ENCODE results near the gene ALOX5AP.

ALOX5AP gene

GRCh38 chr13:30735025-30735871 is at the start of gene ALOX5AP:
ALOX5AP (plus strand) TSS chr13:30735543; CDS start chr13:30735606, 63 bp downstream.
- no peak for DNase-seq (ENCODE audit: low read depth in 2 of 2)

- no peak for DNase-seq (ENCODE audit: low read depth in 2 of 2)
Observed at GRCh38 chr13:30685987-30686386, 49.4 kb upstream of the ALOX5AP start.

GRCh38 chr13:30687601-30688000 is 47.7 kb upstream of the ALOX5AP start:
- DNase-seq (ENCODE audit: low read depth in 2 of 2): no peak

GRCh38 chr13:30689752-30690151 is 45.6 kb upstream of the ALOX5AP start:
- DNase-seq (ENCODE audit: low read depth in 2 of 2): no peak

GRCh38 chr13:30690282-30691188 is 44.8 kb upstream of the ALOX5AP start:
- no peak for DNase-seq (ENCODE audit: low read depth in 2 of 2)

- no peak for DNase-seq (ENCODE audit: low read depth in 2 of 2)
Observed at GRCh38 chr13:30692113-30692512, 43.2 kb upstream of the ALOX5AP start.

GRCh38 chr13:30696278-30697176 is 38.8 kb upstream of the ALOX5AP start:
- DNase-seq (ENCODE audit: low read depth in 2 of 2): no peak

- DNase-seq (ENCODE audit: low read depth in 2 of 2): no peak
Observed at GRCh38 chr13:30697177-30697953, 38.0 kb upstream of the ALOX5AP start.

GRCh38 chr13:30697996-30698401 is 37.3 kb upstream of the ALOX5AP start:
- DNase-seq (ENCODE audit: low read depth in 2 of 2): no peak

- DNase-seq (ENCODE audit: low read depth in 2 of 2): no peak
Observed at GRCh38 chr13:30698488-30699005, 36.8 kb upstream of the ALOX5AP start.

GRCh38 chr13:30700364-30700763 is 35.0 kb upstream of the ALOX5AP start:
- DNase-seq (ENCODE audit: low read depth in 2 of 2): no peak

- no peak for DNase-seq (ENCODE audit: low read depth in 2 of 2)
Observed at GRCh38 chr13:30702006-30702405, 33.3 kb upstream of the ALOX5AP start.

GRCh38 chr13:30704596-30704995 is 30.7 kb upstream of the ALOX5AP start:
- DNase-seq (ENCODE audit: low read depth in 2 of 2): no peak

GRCh38 chr13:30705680-30706079 is 29.7 kb upstream of the ALOX5AP start:
- DNase-seq (ENCODE audit: low read depth in 2 of 2): no peak

GRCh38 chr13:30708541-30708940 is 26.8 kb upstream of the ALOX5AP start:
- DNase-seq (ENCODE audit: low read depth in 2 of 2): no peak

- DNase-seq (ENCODE audit: low read depth in 2 of 2): no peak
Observed at GRCh38 chr13:30710442-30710841, 24.9 kb upstream of the ALOX5AP start.

- no peak for DNase-seq (ENCODE audit: low read depth in 2 of 2)
Observed at GRCh38 chr13:30711375-30711774, 24.0 kb upstream of the ALOX5AP start.

- no peak for DNase-seq (ENCODE audit: low read depth in 2 of 2)
Observed at GRCh38 chr13:30711837-30712236, 23.5 kb upstream of the ALOX5AP start.

- no peak for DNase-seq (ENCODE audit: low read depth in 2 of 2)
Observed at GRCh38 chr13:30712536-30713532, 22.5 kb upstream of the ALOX5AP start.

Measured in stimulated activated CD8-positive, alpha-beta memory T cell treated with anti-CD3 and anti-CD28 coated beads, Interleukin-2, amount 100 ng/mL, for 1 hour (primary cell).